Measurements from ENCODE around the gene KIF5B. TPM values are rescaled to one million over a fixed set of nuclear protein-coding genes. Genes with fewer than 3 reads are reported as not detected.

The KIF5B gene
- total and polyA plus RNA-seq, 2 of the 4 experiments (the other 2 are of a cell fraction), result 33.5 to 68.5 TPM

- Histone ChIP-seq H3K4ac (ENCODE audit: low read depth, low read length) (no peak overlapping the region), H3K56ac (ENCODE audit: extremely low read depth, insufficient read depth, low read length) (no peak overlapping the region), H3K23ac (ENCODE audit: low read depth, low read length) (no peak overlapping the region), H2BK15ac (ENCODE audit: low read depth, low read length) (no peak overlapping the region), H4K20me1 (ENCODE audit: insufficient read depth, low read length) (peaks cover 82% of the 10 kb centered on the region), H2BK120ac (ENCODE audit: low read depth, low read length) (no peak overlapping the region), H3K4me2 (ENCODE audit: low read depth, low read length) (no peak overlapping the region), H2AK9ac (replicated peaks; ENCODE audit: low read depth, low read length, poor library complexity) (no peak overlapping the region), H3K36me3 (ENCODE audit: control insufficient read depth, insufficient read depth, low read length) (peaks cover 23% of the 10 kb centered on the region), H3K18ac (ENCODE audit: low read depth, low read length) (no peak overlapping the region), H4K91ac (ENCODE audit: insufficient read depth, low read depth, low read length) (no peak overlapping the region), H3K27ac (ENCODE audit: insufficient read depth, low read length) (no peak overlapping the region), H3K9me1 (ENCODE audit: insufficient read depth, low read length) (peaks cover 12% of the 10 kb centered on the region; the same call in 1 of the 2 replicates), H2BK5ac (ENCODE audit: low read depth, low read length, poor library complexity, severe bottlenecking) (no peak overlapping the region), H3K27me3 (ENCODE audit: control insufficient read depth, insufficient read depth, low read length) (no peaks in the 10 kb centered on the region), H2AK5ac (ENCODE audit: low read depth, low read length) (no peak overlapping the region), H3K9me3 (ENCODE audit: control insufficient read depth, insufficient read depth, low read length) (no peaks in the 10 kb centered on the region), H3K4me1 (ENCODE audit: control insufficient read depth, insufficient read depth, low read length) (peaks cover 15% of the 10 kb centered on the region), H2BK20ac (ENCODE audit: low read depth, low read length) (no peak overlapping the region), H3K9ac (ENCODE audit: low read depth, low read length) (no peak overlapping the region), H3K4me3 (ENCODE audit: insufficient read depth, low read depth, low read length) (no peak overlapping the region), H3K79me1 (ENCODE audit: low read depth in 1 of 2, low read length in 2 of 2) (peaks cover 14 to 70% of the 10 kb centered on the region in 2 experiments), H4K5ac (ENCODE audit: low read depth, low read length) (no peak overlapping the region), H2AFZ (replicated peaks; ENCODE audit: low read length, poor library complexity) (no peak overlapping the region), H3K14ac (replicated peaks; ENCODE audit: low read depth, low read length) (no peak overlapping the region), H4K8ac (ENCODE audit: low read depth in 2 of 2, low read length in 2 of 2) (no peak overlapping the region)
- dilution Hi-C loops (cut with HindIII; ENCODE audit: low sequenced_read_pairs, unreplicated experiment), result no loop called here
- ChIA-PET CTCF (no interaction called here), POLR2A (ENCODE audit: unreplicated experiment) (no interaction called here)
- ATAC-seq (ENCODE audit: low read depth), result no peak
- no peak for TF ChIP-seq MAFK (IDR thresholded peaks at IDR 0.05; ENCODE audit: low read depth, low read length)
- TF ChIP-seq CTCF (conservative IDR thresholded peaks at IDR 0.05; ENCODE audit: low read depth, low read length), result no peak
- no peak for TF ChIP-seq RFX5 (IDR thresholded peaks at IDR 0.05; ENCODE audit: low read depth, low read length)
- no peak for TF ChIP-seq USF2 (IDR thresholded peaks at IDR 0.05; ENCODE audit: low read depth, low read length)
- no peak for TF ChIP-seq RAD21 (IDR thresholded peaks at IDR 0.05; ENCODE audit: low read length)
- no peak for TF ChIP-seq POLR2A (IDR thresholded peaks at IDR 0.05; ENCODE audit: low read depth, low read length)
- TF ChIP-seq BHLHE40 (IDR thresholded peaks at IDR 0.05; ENCODE audit: low read depth, low read length), result no peak
- TF ChIP-seq NFE2L2 (IDR thresholded peaks at IDR 0.05; ENCODE audit: low read depth, low read length), result no peak
- no peak for TF ChIP-seq CEBPB (IDR thresholded peaks at IDR 0.05; ENCODE audit: low read depth, low read length)
- TF ChIP-seq MAZ (IDR thresholded peaks at IDR 0.05; ENCODE audit: borderline replicate concordance, low read depth, low read length), result no peak
- in situ Hi-C loops (cut with MboI; ENCODE audit: low sequenced_read_pairs), result no loop called here
- WGBS, 2 experiments (ENCODE audit: extremely low coverage in 2 of 2, insufficient read length in 1 of 2), result no CpG with 5 or more reads among the region's 3 CpGs
- BruUV-seq (replicated peaks), result no TSS peak
- no peak for DNase-seq
- intact Hi-C loops (cut with micrococcal nuclease), result no loop called here
Measured at GRCh38 chr10:32046151-32046550, 10.1 kb downstream of the KIF5B start.
